HepG2 (cell line): Measurements from ENCODE around the gene ANTXRL. TPM values are rescaled to one million over a fixed set of nuclear protein-coding genes. Genes with fewer than 3 reads are reported as not detected.
"Not testable (repeated sequence)": the region's sequence is repeated elsewhere in the genome, so short reads cannot be mapped to it uniquely, and the experiment has no call there.

Experiments used
- ATAC-seq: fragments of 200-7000 bp; cut with Tn5 transposase; 3 replicates; pipeline ENCODE4 v1.9.1; 2020; ENCODE audit warnings: mild to moderate bottlenecking, moderate library complexity
- BruUV-seq: library from RNA; stranded (reverse); fragments of 400-500 nt; replicated peaks from 2 replicates; lab custom pipeline; 2021; lab: Mats Ljungman, UMichigan
- CTCF ChIA-PET: fragments of 300-600 bp; formaldehyde crosslinking; extraction: SDS; loops from one replicate; lab custom pipeline; 2021; ENCODE audit warnings: low total read pairs, inconsistent platforms, low intra/inter-chr PET ratio; lab: Yijun Ruan, JAX
- POLR2A ChIA-PET: fragments of 350-600 bp; sonication (Branson Sonifier 250); formaldehyde crosslinking; loops from one replicate; lab custom pipeline; 2020; ENCODE audit warnings: antibody characterized with exemption, inconsistent platforms; lab: Yijun Ruan, JAX
- DNase-seq: peaks from one replicate; pipeline ENCODE4 v3.0.0-alpha.2; 2015; ENCODE audit warnings: low spot score
- FAIRE-seq: peaks from 3 replicates; lab custom pipeline; 2011; peaks lifted over from hg19 to GRCh38; lab: Jason Lieb, UNC
- H2AFZ ChIP-seq: one replicate; pipeline ENCODE4 v1.6.1; 2011; ENCODE audit warnings: low read length, inconsistent platforms
- H3K27ac ChIP-seq: fragments of 300-600 bp; 3 replicates; pipeline ENCODE4 v1.8.0; 2011; ENCODE audit warnings: mixed run types, mild to moderate bottlenecking, mixed read lengths, low read length, inconsistent platforms; ENCODE audit not compliant: insufficient read depth; ENCODE audit errors: extremely low read length
- H3K27me3 ChIP-seq, 2 experiments: fragments of 200-600 bp in 1 of 2; 2 replicates in 1 of 2; 3 replicates in 1 of 2; pipeline versions ENCODE4 v1.6.0 to v1.8.0; 2011; ENCODE audit warnings: low read length in 2 of 2, mild to moderate bottlenecking in 2 of 2, moderate library complexity in 2 of 2, inconsistent platforms in 1 of 2; ENCODE audit not compliant: insufficient read depth in 2 of 2, control insufficient read depth in 1 of 2
- H3K36me3 ChIP-seq, 2 experiments: fragments of 200-600 bp in 1 of 2; replicated peaks in 1 of 2; 2 replicates in 1 of 2; 3 replicates in 1 of 2; pipeline versions ENCODE4 v1.5.1 to v1.8.0; 2011; ENCODE audit warnings: low read length in 2 of 2, inconsistent platforms in 1 of 2; ENCODE audit not compliant: insufficient read depth in 2 of 2, control insufficient read depth in 1 of 2
- H3K4me1 ChIP-seq: 2 replicates; pipeline ENCODE4 v1.5.1; 2012; ENCODE audit warnings: low read length, inconsistent platforms; ENCODE audit not compliant: insufficient read depth
- H3K4me2 ChIP-seq: 2 replicates; pipeline ENCODE4 v1.6.0; 2011; ENCODE audit warnings: low read depth, low read length, inconsistent platforms
- H3K4me3 ChIP-seq, 3 experiments: fragments of 200-600 bp in 1 of 3; sonication (generic), shearing (Covaris generic) in 1 of 3; replicated peaks in 1 of 3; 2 replicates each; pipeline ENCODE4 v1.5.1; 2011 to 2016; ENCODE audit warnings: low read length in 3 of 3, inconsistent platforms in 2 of 3, low read depth in 2 of 3, mild to moderate bottlenecking in 2 of 3, control low read depth in 1 of 3, mixed read lengths in 1 of 3; ENCODE audit not compliant: insufficient read depth in 1 of 3
- H3K79me2 ChIP-seq: one replicate; pipeline ENCODE4 v1.6.1; 2011; ENCODE audit warnings: low read length, inconsistent platforms; ENCODE audit not compliant: insufficient read depth
- H3K9ac ChIP-seq: 2 replicates; pipeline ENCODE4 v1.6.0; 2011; ENCODE audit warnings: mild to moderate bottlenecking, low read depth, low read length, inconsistent platforms; ENCODE audit not compliant: insufficient read depth
- H3K9me3 ChIP-seq: 2 replicates; pipeline ENCODE4 v1.5.1; 2012; ENCODE audit warnings: mild to moderate bottlenecking, low read length
- H4K20me1 ChIP-seq: 2 replicates; pipeline ENCODE4 v1.6.0; 2011; ENCODE audit warnings: inconsistent platforms, mild to moderate bottlenecking, low read length, moderate library complexity; ENCODE audit not compliant: insufficient read depth
- EHMT2 ChIP-seq: fragments of 200-600 bp; sonication (generic); IDR thresholded peaks from 2 replicates; pipeline ENCODE4 v1.7.0; 2017; ENCODE audit warnings: antibody characterized with exemption, low read depth, low read length, borderline replicate concordance
- ETV6 ChIP-seq: sonication (generic); formaldehyde crosslinking; conservative IDR thresholded peaks from 2 replicates; pipeline ENCODE4 v1.4.0; 2020; ENCODE audit warnings: missing genetic modification reagents
- KLF9 ChIP-seq: IDR thresholded peaks from 2 replicates; pipeline ENCODE4 v1.6.1; 2016; ENCODE audit warnings: low read depth
- NR2F2 ChIP-seq: IDR thresholded peaks from 2 replicates; pipeline ENCODE4 v1.6.1; 2012; ENCODE audit warnings: low read depth, inconsistent platforms, borderline replicate concordance
- NR3C1 ChIP-seq: sonication (generic); formaldehyde crosslinking; IDR thresholded peaks from 2 replicates; pipeline ENCODE4 v1.4.0; 2020; ENCODE audit warnings: missing genetic modification reagents
- RELA ChIP-seq: sonication (generic); formaldehyde crosslinking; IDR thresholded peaks from 2 replicates; pipeline ENCODE4 v1.4.0; 2020; ENCODE audit warnings: missing genetic modification reagents
- SIX1 ChIP-seq: sonication (generic); formaldehyde crosslinking; IDR thresholded peaks from 2 replicates; pipeline ENCODE4 v1.4.0; 2020; ENCODE audit warnings: missing genetic modification reagents, borderline replicate concordance
- SMYD3 ChIP-seq: sonication (generic); formaldehyde crosslinking; IDR thresholded peaks from 2 replicates; pipeline ENCODE4 v1.8.1; 2023; ENCODE audit warnings: mild to moderate bottlenecking, missing genetic modification reagents
- TCF12 ChIP-seq, 2 experiments: fragments of 450-650 bp in 1 of 2; sonication (generic) in 1 of 2; formaldehyde crosslinking in 1 of 2; IDR thresholded peaks; 2 replicates each; pipeline versions ENCODE4 v1.6.1 to v1.8.0; 2017 to 2022; ENCODE audit warnings: antibody characterized with exemption in 1 of 2, mild to moderate bottlenecking in 1 of 2, missing genetic modification reagents in 1 of 2, moderate library complexity in 1 of 2
- THAP7 ChIP-seq: sonication (generic); formaldehyde crosslinking; IDR thresholded peaks from 2 replicates; pipeline ENCODE4 v1.8.1; 2023; ENCODE audit warnings: mild to moderate bottlenecking, missing genetic modification reagents
- ZBTB42 ChIP-seq: sonication (generic); formaldehyde crosslinking; IDR thresholded peaks from 2 replicates; pipeline ENCODE4 v1.5.0; 2020; ENCODE audit warnings: mild to moderate bottlenecking, missing genetic modification reagents
- ZNF138 ChIP-seq: sonication (generic); formaldehyde crosslinking; IDR thresholded peaks from 2 replicates; pipeline ENCODE4 v1.5.0; 2020; ENCODE audit warnings: mild to moderate bottlenecking, low read depth, missing genetic modification reagents
- ZNF331 ChIP-seq: sonication (generic); formaldehyde crosslinking; IDR thresholded peaks from 2 replicates; pipeline ENCODE4 v1.4.0; 2020; ENCODE audit warnings: missing genetic modification reagents
- ZNF558 ChIP-seq: sonication (generic); formaldehyde crosslinking; IDR thresholded peaks from 2 replicates; pipeline ENCODE4 v1.9.0; 2022; ENCODE audit warnings: mild to moderate bottlenecking, missing genetic modification reagents, borderline replicate concordance
- WGBS: methylation state at CpG from one replicate; pipeline ENCODE4 v1.1.6; 2017; ENCODE audit warnings: low lambda C conversion rate; 5-methylcytosine and 5-hydroxymethylcytosine counted together
- in situ Hi-C: cut with HindIII; loops from 2 replicates; pipeline ENCODE4 v1.10.0; 2017; ENCODE audit warnings: low pct_unique_long_range_greater_than_20kb; ENCODE audit not compliant: extremely low pct_ligation_motif_present
- intact Hi-C: fragments of 100-400 bp; cut with micrococcal nuclease; formaldehyde crosslinking; loops from one replicate; pipeline ENCODE4 v1.10.0; 2022; ENCODE audit not compliant: unreplicated experiment
- polyA plus RNA-seq, 8 experiments: library from polyadenylated mRNA; depleted of rRNA in 3 of 8; stranded (reverse) in 7 of 8; unstranded in 1 of 8; fragments of >200 nt; fragmentation: Illumina TruSeq in 4 of 8; extraction: Trizol in 4 of 8; gene quantifications; 2 replicates each; pipeline versions ENCODE4 v1.2.1 to v1.2.3, GENCODE V29; 2011 to 2016; ENCODE audit warnings: low read depth in 4 of 8, missing spikeins in 1 of 8, mixed read lengths in 1 of 8; ENCODE audit not compliant: insufficient read depth in 1 of 8
- total RNA-seq, 5 experiments: library from RNA; depleted of rRNA; stranded (reverse); fragments of >200 nt; fragmentation: Illumina TruSeq; extraction: Trizol; gene quantifications; 2 replicates each; pipeline ENCODE4 v1.2.3, GENCODE V29; 2016; ENCODE audit warnings: low read depth in 1 of 5
- TF ChIP-seq, protein P1 (sequence below): sonication (generic); formaldehyde crosslinking; conservative IDR thresholded peaks from 2 replicates; pipeline ENCODE4 v1.4.0; 2020; ENCODE audit warnings: missing genetic modification reagents

The ANTXRL gene
- total and polyA plus RNA-seq, 2 of the 13 experiments (the other 11 are each of a cell fraction or from before 2014, with no cell fraction given) = not detected

DNA sequence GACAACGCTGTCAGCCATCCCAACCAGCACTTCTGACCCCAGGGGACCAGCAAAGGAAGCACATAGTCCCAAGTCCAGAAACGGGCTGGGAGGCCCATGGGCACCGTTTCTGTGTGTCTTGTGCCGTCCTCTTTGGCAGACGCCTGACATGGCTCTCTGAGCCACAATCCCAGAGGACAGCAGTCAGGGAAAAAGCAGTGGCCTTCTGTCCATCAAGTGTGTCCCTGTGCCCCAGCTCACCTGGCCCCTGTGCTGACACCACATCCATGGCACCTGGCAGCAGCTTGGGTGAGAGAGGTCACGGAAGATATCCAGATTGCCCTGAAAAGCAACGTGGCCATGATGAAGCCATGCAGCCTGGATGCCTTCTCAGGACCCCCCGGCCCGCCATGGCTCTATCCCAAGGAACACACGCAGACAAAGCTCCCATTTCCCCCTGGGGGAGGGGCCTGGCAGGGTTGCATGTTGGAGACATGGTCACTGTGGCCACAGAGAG, 38.1 kb upstream of the ANTXRL start:
- 21% methylated on average over 10 of the region's 10 CpGs for WGBS
- FAIRE-seq = no peak
- Histone ChIP-seq H3K9me3 (no peaks in the 10 kb centered on the region), H4K20me1 (no peaks in the 10 kb centered on the region), H2AFZ (no peak overlapping the region), H3K4me3 (no peak overlapping the region), H3K9ac (no peak overlapping the region), H3K4me1 (no peaks in the 10 kb centered on the region), H3K79me2 (no peaks in the 10 kb centered on the region), H3K27me3 (peaks cover 5 to 48% of the 10 kb centered on the region in 2 experiments), H3K27ac (no peak overlapping the region), H3K36me3 (no peaks in the 10 kb centered on the region), H3K4me2 (no peak overlapping the region)
- intact Hi-C loops = no loop called here
- ChIA-PET CTCF (no interaction called here), POLR2A (no interaction called here)
- in situ Hi-C loops = no loop called here
- TF ChIP-seq SMYD3 (CRISPR knock-in tag) (no peak), THAP7 (CRISPR knock-in tag) (no peak), RELA (CRISPR knock-in tag) (no peak), KLF9 (CRISPR knock-in tag) (no peak), ZNF331 (CRISPR knock-in tag) (no peak), TCF12 (IDR thresholded peaks at IDR 0.05) (no peak), TCF12 (CRISPR knock-in tag; IDR thresholded peaks at IDR 0.05) (no peak), NR2F2 (no peak), ETV6 (CRISPR knock-in tag) (no peak), NR3C1 (CRISPR knock-in tag) (no peak), EHMT2 (no peak), ZBTB42 (CRISPR knock-in tag) (no peak), ZNF138 (CRISPR knock-in tag) (no peak), ZNF558 (CRISPR knock-in tag) (no peak), SIX1 (CRISPR knock-in tag) (no peak)
- TF ChIP-seq, protein P1, sequence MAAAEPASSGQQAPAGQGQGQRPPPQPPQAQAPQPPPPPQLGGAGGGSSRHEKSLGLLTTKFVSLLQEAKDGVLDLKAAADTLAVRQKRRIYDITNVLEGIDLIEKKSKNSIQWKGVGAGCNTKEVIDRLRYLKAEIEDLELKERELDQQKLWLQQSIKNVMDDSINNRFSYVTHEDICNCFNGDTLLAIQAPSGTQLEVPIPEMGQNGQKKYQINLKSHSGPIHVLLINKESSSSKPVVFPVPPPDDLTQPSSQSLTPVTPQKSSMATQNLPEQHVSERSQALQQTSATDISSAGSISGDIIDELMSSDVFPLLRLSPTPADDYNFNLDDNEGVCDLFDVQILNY (CRISPR knock-in tag) = no peak
- no peak for DNase-seq
- no TSS peak for BruUV-seq
- no peak for ATAC-seq

DNA sequence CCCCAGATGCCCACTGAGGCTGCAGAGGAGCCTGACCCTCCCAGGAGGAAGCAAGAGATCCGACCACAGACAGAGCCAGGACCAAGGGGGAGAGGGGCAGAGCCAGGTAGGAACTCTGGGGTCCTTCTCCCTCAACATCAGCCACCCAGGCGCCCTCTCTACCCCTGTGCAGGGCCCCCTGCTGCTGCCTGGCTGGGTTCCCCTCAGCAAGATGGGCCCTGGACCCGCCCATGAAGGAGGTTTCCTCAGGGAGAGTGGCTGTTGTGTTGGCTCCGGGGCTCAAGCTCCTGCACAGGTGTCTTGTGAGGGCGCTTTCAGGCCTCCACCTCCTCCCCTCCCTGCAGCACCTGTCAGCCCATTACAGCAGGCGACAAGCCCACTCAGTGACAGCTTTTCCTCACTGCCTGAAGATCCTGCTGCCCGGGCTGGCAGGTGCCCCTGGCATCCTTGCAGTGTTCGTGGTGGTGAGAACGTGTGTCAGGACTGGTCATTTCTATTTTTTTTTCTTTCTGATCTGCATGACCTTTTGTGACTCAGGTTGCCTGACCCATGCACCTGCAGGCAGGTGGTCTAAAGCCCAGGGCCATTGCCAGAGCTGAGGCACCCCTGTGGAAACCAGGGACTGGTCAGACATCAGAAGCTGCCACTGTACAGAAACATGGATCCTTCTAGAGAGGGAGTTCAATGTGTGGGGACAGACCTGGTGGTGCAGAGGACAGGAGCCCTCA, 37.0 kb upstream of the ANTXRL start:
- peaks cover 5 to 54% of the 10 kb centered on the region in 2 experiments for H3K27me3 ChIP-seq
- DNase-seq, BruUV-seq, H4K20me1 ChIP-seq, H3K9me3 ChIP-seq, H2AFZ ChIP-seq, H3K9ac ChIP-seq, FAIRE-seq, intact Hi-C loops, H3K27ac ChIP-seq, ATAC-seq, POLR2A ChIA-PET, H3K36me3 ChIP-seq, in situ Hi-C loops, H3K79me2 ChIP-seq, H3K4me3 ChIP-seq, H3K4me1 ChIP-seq, H3K4me2 ChIP-seq, CTCF ChIA-PET: not testable (repeated sequence)
- 10% methylated on average over 4 of the region's 9 CpGs for WGBS
